Calu3 (cell line): ENCODE measurements around the gene PIP5K1A. TPM values are rescaled to one million over a fixed set of nuclear protein-coding genes. Genes with fewer than 3 reads are reported as not detected.

Experiments used
- BruUV-seq: library from RNA; stranded (reverse); fragments of 400-500 nt; replicated peaks from 2 replicates; lab custom pipeline; 2021; lab: Mats Ljungman, UMichigan
- CTCF ChIA-PET: fragments of 300-600 bp; sonication (Branson Sonifier 250); formaldehyde crosslinking; loops from one replicate; lab custom pipeline; 2022; ENCODE audit warnings: antibody characterized with exemption; lab: Charles Lee
- DNase-seq: peaks from one replicate; pipeline ENCODE4 v3.0.0; 2022
- H3K27ac Mint-ChIP-seq: one replicate; pipeline ENCODE4 v1.8.0; 2022; ENCODE audit warnings: mixed read lengths; ENCODE audit not compliant: unreplicated experiment
- H3K27me3 Mint-ChIP-seq: one replicate; pipeline ENCODE4 v1.8.0; 2022; ENCODE audit warnings: mixed read lengths; ENCODE audit not compliant: unreplicated experiment
- H3K36me3 Mint-ChIP-seq: one replicate; pipeline ENCODE4 v1.8.0; 2022; ENCODE audit warnings: mild to moderate bottlenecking, moderate library complexity, mixed read lengths; ENCODE audit not compliant: insufficient read depth, unreplicated experiment
- H3K4me1 Mint-ChIP-seq: one replicate; pipeline ENCODE4 v1.8.0; 2022; ENCODE audit warnings: mild to moderate bottlenecking, low read depth, mixed read lengths; ENCODE audit not compliant: unreplicated experiment
- H3K4me3 Mint-ChIP-seq: one replicate; pipeline ENCODE4 v1.8.0; 2022; ENCODE audit warnings: mild to moderate bottlenecking, low read depth, moderate library complexity, mixed read lengths; ENCODE audit not compliant: unreplicated experiment
- H3K9me3 Mint-ChIP-seq: one replicate; pipeline ENCODE4 v1.8.0; 2022; ENCODE audit warnings: low read depth, mixed read lengths; ENCODE audit not compliant: unreplicated experiment
- CTCF ChIP-seq: fragments of 200-600 bp; IDR thresholded peaks from one replicate; pipeline ENCODE4 v1.8.0; 2022; ENCODE audit warnings: antibody characterized with exemption; ENCODE audit not compliant: unreplicated experiment
- intact Hi-C: fragments of 100-400 bp; cut with micrococcal nuclease; formaldehyde crosslinking; loops from one replicate; pipeline ENCODE4 v1.10.0; 2022; ENCODE audit not compliant: unreplicated experiment
- total RNA-seq: library from RNA; stranded (reverse); gene quantifications from 2 replicates; pipeline ENCODE4 v1.2.3, GENCODE V29; 2022

The PIP5K1A gene
- total RNA-seq, 1 experiment from 2014 or later, result 96.2 TPM

DNA sequence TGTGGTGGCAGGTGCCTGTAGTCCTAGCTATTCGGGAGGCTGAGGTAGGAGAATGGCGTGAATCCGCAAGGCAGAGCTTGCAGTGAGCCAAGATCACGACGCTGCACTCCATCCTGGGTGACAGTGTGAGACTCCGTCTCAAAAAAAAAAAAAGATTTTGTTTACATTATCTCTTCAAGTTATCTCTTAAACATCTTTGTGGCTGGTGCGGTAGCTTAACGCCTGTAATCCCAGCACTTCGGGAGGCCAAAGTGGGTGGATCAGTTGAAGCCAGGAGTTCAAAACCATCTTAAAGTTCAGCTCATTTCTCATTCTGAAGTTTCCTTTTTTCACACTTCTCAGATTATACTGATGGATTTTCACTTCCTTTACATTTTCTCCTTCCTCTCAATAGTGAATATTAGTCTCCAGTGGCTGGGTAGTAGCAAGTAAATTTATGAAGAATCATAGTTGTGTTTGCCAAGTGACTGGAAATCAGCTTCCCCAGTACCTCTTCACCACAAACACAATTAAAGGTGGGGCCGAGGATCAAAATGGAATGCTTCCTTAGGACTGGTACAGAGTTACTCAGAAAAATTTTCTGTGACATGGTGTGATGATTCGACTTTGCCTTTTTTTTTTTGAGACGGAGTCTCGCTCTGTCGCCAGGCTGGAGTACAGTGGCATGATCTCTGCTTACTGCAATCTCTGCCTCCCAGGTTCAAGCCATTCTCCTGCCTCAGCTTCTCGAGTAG, 13.8 kb downstream of the PIP5K1A start:
- TF ChIP-seq CTCF, result no peak
- Mint-ChIP-seq H3K36me3 (peaks cover 73% of the 10 kb centered on the region), H3K9me3 (no peaks in the 10 kb centered on the region), H3K4me1 (peaks cover 9% of the 10 kb centered on the region), H3K27me3 (no peaks in the 10 kb centered on the region), H3K27ac (no peak overlapping the region), H3K4me3 (no peak overlapping the region)
- no TSS peak for BruUV-seq
- intact Hi-C loops, result no loop called here
- CTCF ChIA-PET, result interaction anchor here (0.6 to 0.7 kb wide), 2 partner anchors 31 to 480 kb away, joined by 3 to 4 read pairs; no protein-coding TSS in a partner anchor
- DNase-seq, result no peak

DNA sequence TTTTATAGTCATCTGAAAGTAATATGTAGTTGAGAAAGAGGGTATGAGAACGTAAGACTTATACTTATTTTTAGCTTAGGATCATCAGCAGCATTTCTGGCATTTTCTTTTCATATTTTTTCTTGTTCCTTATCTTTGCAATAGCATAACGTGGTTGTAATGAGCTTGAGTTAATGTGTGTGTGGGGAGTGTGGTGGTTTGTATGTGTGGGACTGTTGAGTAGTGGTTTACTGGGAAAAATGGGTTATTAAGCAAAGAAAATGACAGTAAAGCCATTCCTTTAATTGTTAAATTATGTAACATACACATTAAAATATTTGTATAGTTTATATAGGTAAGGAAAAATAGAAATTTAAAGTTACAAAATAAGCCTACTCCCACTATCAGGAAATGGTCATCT, 15.2 kb downstream of the PIP5K1A start:
- CTCF ChIA-PET, result interaction anchor here (0.6 kb wide), 1 partner anchor 253 kb away, joined by 3 read pairs; no protein-coding TSS in a partner anchor
- intact Hi-C loops, result no loop called here
- no peak for DNase-seq
- H3K27ac Mint-ChIP-seq, result no peak overlapping the region
- H3K36me3 Mint-ChIP-seq, result peaks cover 68% of the 10 kb centered on the region
- H3K9me3 Mint-ChIP-seq, result no peaks in the 10 kb centered on the region
- peaks cover 9% of the 10 kb centered on the region for H3K4me1 Mint-ChIP-seq
- no peak overlapping the region for H3K4me3 Mint-ChIP-seq
- BruUV-seq, result no TSS peak
- no peaks in the 10 kb centered on the region for H3K27me3 Mint-ChIP-seq
- TF ChIP-seq CTCF, result no peak

GRCh38 chr1:151221616-151222015, 23.3 kb downstream of the PIP5K1A start:
- no peak for TF ChIP-seq CTCF
- Mint-ChIP-seq H3K36me3 (peaks cover 49% of the 10 kb centered on the region), H3K4me1 (peaks cover 3% of the 10 kb centered on the region), H3K4me3 (no peak overlapping the region), H3K27ac (no peak overlapping the region), H3K27me3 (no peaks in the 10 kb centered on the region), H3K9me3 (no peaks in the 10 kb centered on the region)
- intact Hi-C loops, result no loop called here
- no TSS peak for BruUV-seq
- DNase-seq, result no peak
- CTCF ChIA-PET, result no interaction called here

DNA sequence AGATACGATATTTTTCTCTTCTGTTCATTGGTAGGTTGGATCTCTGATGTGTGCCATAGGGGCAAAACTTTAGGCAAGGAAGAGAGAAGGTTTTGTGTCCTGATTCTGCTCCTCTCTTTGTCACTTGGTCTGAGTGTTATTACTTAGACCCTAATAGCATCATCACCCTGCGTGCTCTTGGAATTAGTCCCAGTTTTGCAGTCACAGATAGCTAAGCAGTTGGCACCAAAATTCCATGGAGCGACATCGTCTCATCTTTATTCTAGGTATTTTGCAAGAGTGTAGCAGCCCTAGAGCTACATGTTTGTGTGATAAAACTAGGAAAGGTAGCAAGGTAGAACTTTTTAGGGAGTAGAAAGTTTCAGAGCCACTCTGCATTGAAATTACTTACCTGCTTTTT, 23.8 kb downstream of the PIP5K1A start:
- intact Hi-C loops, result no loop called here
- no peaks in the 10 kb centered on the region for H3K27me3 Mint-ChIP-seq
- no TSS peak for BruUV-seq
- no peak for TF ChIP-seq CTCF
- H3K27ac Mint-ChIP-seq, result no peak overlapping the region
- H3K4me3 Mint-ChIP-seq, result no peak overlapping the region
- DNase-seq, result no peak
- CTCF ChIA-PET, result no interaction called here
- no peaks in the 10 kb centered on the region for H3K4me1 Mint-ChIP-seq
- no peaks in the 10 kb centered on the region for H3K9me3 Mint-ChIP-seq
- H3K36me3 Mint-ChIP-seq, result peaks cover 53% of the 10 kb centered on the region
